Fibroblast of the aortic adventitia (primary cell): Measurements from ENCODE around the gene RBM38. TPM values are rescaled to one million over a fixed set of nuclear protein-coding genes. Genes with fewer than 3 reads are reported as not detected.
A peak's percentile ranks its signal among the peaks of the same experiment; 100 is the strongest.
"Not testable (repeated sequence)": the region's sequence is repeated elsewhere in the genome, so short reads cannot be mapped to it uniquely, and the experiment has no call there.

Experiments
- DNase-seq: peaks from one replicate; pipeline ENCODE4 v3.0.0-alpha.2; 2010; ENCODE audit warnings: low read depth
- H3K4me3 ChIP-seq: 2 replicates; pipeline ENCODE4 v1.5.1; 2011; ENCODE audit warnings: low read depth, mild to moderate bottlenecking, control low read depth, low read length, moderate library complexity
- total RNA-seq: library from RNA; depleted of rRNA; stranded (reverse); fragments of >200 nt; gene quantifications from 2 replicates; pipeline ENCODE4 v1.2.3, GENCODE V29; 2012; ENCODE audit warnings: low replicate concordance
- TF ChIP-seq, protein P1 (sequence below): IDR thresholded peaks from 2 replicates; pipeline ENCODE4 v1.5.1; 2011; ENCODE audit warnings: mild to moderate bottlenecking, low read length, control low read depth, inconsistent platforms; ENCODE audit not compliant: insufficient read depth

The RBM38 gene
- total RNA-seq, result 2.0 and 6.1 TPM in 2 replicates

DNA sequence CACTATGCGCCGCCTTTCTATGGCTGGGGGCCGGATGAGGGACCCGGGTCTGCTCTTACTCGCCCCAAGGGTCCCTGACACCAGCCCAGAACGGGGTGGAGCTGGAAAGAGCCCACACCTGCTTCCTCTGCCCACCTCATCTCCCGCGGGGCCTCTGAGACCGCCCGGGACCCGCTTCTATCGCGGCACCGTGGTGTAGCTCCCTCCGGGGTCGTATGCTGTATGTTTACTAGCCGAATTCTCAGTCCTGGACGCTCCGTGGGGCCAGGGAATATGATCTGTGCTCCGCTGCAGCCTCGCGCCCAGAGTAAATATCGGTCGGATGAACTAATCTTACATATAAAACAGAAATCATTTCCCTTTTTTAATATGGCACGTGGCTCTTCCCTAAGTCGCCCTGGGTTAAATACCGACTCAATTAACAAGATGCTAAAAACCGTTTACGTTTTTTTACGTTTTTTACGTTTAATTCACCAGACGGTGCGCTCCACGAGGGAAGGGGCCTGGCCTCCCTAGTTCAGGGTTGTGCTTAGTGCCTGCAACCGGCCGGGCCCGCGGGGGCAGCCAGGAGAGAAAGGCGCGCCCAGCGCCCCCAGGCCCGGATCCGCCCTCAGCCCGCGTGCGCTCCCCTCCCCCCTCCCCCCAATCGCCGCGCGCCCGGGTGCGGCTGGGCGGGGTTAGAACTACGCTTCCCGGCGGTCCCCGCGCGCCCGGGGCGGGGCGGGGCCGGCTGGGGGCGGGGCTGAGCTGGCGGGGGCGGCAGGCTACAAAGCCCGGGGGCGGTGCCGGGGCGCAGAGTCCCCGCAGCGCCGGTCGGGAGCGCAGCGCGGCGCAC is at the start of gene RBM38:
Gene RBM38, plus strand, starts transcription at position 793 of the 835 bp plus-strand sequence. CDS start 186 bp downstream, outside the sequence.
- TF ChIP-seq, protein P1, sequence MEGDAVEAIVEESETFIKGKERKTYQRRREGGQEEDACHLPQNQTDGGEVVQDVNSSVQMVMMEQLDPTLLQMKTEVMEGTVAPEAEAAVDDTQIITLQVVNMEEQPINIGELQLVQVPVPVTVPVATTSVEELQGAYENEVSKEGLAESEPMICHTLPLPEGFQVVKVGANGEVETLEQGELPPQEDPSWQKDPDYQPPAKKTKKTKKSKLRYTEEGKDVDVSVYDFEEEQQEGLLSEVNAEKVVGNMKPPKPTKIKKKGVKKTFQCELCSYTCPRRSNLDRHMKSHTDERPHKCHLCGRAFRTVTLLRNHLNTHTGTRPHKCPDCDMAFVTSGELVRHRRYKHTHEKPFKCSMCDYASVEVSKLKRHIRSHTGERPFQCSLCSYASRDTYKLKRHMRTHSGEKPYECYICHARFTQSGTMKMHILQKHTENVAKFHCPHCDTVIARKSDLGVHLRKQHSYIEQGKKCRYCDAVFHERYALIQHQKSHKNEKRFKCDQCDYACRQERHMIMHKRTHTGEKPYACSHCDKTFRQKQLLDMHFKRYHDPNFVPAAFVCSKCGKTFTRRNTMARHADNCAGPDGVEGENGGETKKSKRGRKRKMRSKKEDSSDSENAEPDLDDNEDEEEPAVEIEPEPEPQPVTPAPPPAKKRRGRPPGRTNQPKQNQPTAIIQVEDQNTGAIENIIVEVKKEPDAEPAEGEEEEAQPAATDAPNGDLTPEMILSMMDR, result no peak
- peak within 1 kb of the TSS; percentile 74 for H3K4me3 ChIP-seq
- peak; percentile 42 for DNase-seq

DNA sequence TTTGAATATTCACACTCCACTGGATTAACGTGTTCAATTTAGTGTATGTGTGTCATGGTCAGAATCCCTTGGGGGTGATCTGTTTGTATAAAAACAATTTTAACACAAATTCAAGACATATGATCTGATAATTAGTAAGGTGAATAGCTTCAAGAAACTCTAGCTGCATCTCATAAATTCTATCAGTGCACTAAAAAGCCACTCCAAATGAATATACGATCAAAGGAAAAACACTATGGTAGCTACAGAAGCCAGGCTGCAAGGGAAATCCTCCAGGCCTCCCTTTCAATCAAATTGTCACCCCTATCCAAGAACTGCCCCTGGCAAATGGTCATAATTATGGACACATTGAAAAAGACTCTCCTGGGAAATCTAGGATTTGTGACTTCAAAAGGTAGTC is 49.5 kb upstream of the RBM38 start:
- H3K4me3 ChIP-seq, result no peak overlapping the region
- DNase-seq, result no peak
- TF ChIP-seq, protein P1, result no peak

DNA sequence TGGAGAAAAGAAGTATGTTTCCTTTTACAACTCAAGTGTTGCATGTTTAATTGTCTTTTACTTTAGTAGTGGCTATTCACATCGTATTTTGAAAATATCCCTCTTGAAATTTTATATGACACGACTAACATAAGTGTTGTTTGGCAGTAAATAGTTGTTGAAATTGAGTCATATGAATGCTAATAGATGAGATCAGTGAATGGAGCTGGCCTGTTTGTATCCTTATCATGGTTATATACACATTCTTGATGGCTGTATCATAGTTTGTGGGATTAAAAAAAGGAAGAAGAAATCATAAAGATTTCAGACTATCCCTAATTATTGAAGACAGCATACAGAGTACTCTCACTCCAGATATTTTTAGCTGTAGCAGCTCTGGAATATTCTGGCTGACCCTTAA is 48.4 kb upstream of the RBM38 start:
- no peak overlapping the region for H3K4me3 ChIP-seq
- TF ChIP-seq, protein P1, result no peak
- DNase-seq, result peak; percentile 49

DNA sequence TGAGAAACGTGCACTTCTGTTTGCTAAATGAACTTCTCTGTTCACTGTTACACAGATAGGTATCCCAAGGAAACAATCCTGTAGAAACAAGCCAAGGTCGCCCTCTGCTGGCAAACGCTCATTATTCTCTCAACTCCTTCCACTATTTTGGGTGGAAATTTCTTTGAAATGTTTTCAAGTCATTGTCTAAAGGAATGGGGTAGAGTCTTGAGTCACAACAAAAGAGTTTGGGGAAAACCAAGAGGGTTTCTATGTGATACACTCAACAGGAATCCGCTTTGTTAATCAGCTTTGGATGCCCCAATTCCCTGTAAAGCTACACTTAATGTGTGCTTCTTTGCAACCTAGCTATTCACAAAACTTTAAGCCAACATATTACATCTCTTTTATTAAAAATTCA is 44.7 kb upstream of the RBM38 start:
- no peak overlapping the region for H3K4me3 ChIP-seq

DNA sequence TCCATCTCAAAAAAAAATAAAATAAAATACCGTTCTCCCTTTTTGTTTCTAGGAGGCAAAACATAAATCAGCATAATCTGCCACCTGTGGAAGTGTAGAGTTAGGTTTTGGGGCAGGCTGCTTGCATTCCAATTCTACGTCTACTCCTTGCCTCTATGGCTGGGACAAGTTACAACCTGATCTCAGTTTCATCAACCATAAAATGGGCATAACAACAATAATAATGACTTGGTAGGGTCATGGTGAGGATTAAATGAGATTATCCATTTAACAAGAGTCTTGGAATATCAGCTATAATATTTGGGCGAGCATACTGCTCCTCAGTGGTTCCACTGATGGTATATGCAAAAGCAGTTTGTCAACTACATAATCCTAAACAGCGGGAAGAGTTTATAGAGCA is 43.8 kb upstream of the RBM38 start:
- TF ChIP-seq, protein P1, result no peak
- DNase-seq, result no peak
- no peak overlapping the region for H3K4me3 ChIP-seq

More for the DNA sequence above, 44.7 kb upstream of the RBM38 start:
- TF ChIP-seq, protein P1, result peak; percentile 74
- DNase-seq, result peak; percentile 96

DNA sequence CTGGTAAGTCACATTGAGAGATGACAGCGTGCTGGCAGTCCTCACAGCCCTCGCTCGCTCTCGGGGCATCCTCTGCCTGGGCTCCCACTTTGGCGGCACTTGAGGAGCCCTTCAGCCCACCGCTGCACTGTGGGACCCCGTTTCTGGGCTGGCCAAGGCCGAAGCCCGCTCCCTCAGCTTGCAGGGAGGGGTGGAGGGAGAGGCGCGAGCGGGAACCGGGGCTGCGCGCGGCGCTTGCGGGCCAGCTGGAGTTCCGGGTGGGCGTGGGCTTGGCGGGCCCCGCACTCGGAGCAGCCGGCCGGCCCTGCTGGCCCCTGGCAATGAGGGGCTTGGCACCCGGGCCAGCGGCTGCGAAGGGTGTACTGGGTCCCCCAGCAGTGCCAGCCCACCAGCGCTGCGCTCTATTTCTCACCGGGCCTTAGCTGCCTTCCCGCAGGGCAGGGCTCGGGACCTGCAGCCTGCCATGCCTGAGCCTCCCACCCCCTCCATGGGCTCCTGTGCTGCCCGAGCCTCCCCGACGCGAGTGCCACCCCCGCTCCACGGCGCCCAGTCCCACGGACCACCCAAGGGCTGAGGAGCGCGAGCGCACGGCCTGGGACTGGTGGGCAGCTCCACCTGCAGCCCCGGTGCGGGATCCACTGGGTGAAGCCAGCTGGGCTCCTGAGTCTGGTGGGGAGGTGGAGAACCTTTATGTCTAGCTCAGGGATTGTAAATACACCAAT is 42.8 kb upstream of the RBM38 start:
- not testable (repeated sequence) for DNase-seq

DNA sequence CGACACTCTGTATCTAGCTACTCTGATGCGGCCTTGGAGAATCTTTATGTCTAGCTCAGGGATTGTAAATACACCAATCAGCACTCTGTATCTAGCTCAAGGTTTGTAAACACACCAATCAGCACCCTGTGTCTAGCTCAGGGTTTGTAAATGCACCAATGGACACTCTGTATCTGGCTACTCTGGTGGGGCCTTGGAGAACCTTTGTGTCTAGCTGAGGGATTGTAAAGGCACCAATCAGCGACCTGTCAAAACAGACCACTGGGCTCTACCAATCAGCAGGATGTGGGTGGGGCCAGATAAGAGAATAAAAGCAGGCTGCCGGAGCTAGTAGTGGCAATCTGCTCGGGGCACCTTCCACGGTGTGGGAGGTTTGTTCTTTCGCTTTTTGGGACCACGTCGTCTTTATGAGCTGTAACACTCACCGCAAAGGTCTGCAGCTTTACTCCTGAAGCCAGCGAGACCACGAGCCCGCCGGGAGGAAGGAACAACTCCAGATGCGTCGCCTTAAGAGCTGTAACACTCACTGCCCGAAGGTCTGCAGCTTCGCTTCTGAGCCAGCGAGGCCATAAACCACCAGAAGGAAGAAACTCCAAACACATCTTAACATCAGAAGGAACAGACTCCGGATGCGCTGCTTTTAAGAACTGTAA is 42.1 kb upstream of the RBM38 start:
- not testable (repeated sequence) for DNase-seq, H3K4me3 ChIP-seq

More for the DNA sequence above, 42.8 kb upstream of the RBM38 start:
- not testable (repeated sequence) for H3K4me3 ChIP-seq
